Lung microvascular endothelial cell (primary cell): Measurements from ENCODE around the gene PLPP3. TPM values are rescaled to one million over a fixed set of nuclear protein-coding genes. Genes with fewer than 3 reads are reported as not detected.
A peak's percentile ranks its signal among the peaks of the same experiment; 100 is the strongest.

Experiments
- DNase-seq, 2 donors: peaks; one replicate each; pipeline versions ENCODE4 v3.0.0 to v3.0.0-alpha.2; 2010; ENCODE audit warnings: low read depth in 2 of 2
- total RNA-seq: library from RNA; depleted of rRNA; stranded (reverse); fragments of >200 nt; gene quantifications from 2 replicates; pipeline ENCODE4 v1.2.1, GENCODE V29; 2014

The PLPP3 gene
- total RNA-seq, 1 donor from 2014 or later: 58.1 TPM

DNA sequence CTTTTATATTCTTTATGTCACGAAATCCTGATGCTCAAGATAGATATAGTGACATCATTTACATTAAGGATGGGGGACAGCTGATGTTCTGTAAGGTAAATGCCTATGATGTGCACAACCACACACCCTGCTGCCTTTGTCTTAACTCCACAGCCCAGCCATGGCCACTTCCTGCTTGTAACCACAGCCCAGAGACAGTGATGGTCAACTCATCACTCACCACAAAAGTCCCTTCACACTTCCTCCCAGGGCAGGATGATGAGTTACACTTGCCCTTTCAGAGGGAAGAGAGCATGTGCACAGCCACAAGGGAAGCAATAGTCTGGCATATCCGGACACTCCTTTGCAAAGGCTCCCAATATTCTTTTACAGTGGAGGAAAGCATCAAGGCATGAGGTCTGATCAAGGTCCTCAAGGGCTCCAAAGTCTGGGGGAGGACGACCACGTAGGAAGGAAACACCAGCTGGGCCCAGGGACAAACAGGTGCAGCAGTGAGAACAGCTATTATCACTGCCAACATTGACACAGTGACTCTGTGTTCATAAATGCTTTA lies 53.8 kb downstream of the PLPP3 start:
- DNase-seq: peak; percentile 72 to 73

DNA sequence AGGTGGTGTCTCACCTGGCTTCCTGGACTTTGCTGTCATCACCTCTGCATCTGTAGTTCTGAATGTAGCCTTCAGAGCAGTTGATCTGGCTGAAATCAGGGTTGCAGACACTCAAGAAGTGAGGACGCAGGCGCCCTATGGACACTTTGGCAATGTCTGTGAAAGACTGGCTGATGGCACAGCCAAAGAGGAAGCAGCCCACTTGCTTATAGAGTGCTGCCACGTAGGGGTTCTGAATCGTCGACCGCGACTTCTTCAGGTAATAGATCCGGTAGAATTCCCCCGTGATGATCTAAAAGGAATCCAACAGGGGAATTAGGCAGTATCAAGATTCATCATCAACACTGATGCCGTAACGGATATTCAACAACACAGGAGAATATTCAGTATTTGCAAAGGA lies 55.1 kb downstream of the PLPP3 start:
- no peak for DNase-seq

DNA sequence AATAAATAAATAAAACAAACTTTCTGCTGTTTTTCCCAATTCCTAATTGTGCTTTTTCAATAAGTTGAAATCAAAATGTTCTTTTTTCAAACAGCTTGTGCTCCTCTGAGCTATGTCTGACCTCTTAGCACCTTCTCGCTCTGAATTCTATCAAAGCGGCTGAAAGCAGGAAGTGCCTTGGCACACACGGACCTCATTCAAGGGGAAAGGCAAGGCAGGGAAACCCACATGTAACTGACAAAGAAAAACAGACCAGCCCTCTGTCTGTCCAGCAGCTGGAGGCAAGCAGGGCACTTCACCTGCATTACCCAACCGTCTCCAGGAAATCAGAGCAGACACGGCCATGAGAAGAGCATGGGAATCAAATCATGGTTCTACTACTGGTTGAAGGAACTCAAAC lies 56.7 kb downstream of the PLPP3 start:
- DNase-seq: peak; percentile 70 to 75

DNA sequence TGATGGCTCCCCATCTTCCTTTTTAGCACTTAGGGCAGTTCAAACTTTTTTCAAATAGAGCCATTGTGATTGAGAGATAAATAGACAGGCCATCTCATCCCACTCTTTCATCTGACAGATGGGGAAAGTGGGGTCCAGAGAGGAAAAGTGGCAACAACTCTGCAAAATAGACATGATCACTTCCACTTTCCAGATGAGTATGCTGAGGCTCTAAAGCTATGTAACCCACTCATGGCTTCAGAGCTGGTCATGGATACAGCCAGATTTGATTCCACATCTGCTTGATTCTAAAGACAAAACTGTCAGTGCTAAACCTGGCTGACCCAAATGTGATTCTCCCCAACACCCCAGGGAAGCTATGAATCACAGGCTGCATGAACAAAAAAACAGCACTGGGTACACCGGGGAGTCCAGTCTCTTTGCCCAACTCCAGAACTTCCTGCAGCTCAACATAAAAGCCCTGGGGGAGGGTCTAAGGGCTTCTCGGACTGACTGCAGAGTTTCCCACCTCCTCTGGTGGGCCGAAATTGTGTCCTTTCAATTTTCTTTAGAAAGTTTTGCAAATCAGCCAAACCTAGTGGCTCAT lies 59.3 kb downstream of the PLPP3 start:
- DNase-seq: no peak

DNA sequence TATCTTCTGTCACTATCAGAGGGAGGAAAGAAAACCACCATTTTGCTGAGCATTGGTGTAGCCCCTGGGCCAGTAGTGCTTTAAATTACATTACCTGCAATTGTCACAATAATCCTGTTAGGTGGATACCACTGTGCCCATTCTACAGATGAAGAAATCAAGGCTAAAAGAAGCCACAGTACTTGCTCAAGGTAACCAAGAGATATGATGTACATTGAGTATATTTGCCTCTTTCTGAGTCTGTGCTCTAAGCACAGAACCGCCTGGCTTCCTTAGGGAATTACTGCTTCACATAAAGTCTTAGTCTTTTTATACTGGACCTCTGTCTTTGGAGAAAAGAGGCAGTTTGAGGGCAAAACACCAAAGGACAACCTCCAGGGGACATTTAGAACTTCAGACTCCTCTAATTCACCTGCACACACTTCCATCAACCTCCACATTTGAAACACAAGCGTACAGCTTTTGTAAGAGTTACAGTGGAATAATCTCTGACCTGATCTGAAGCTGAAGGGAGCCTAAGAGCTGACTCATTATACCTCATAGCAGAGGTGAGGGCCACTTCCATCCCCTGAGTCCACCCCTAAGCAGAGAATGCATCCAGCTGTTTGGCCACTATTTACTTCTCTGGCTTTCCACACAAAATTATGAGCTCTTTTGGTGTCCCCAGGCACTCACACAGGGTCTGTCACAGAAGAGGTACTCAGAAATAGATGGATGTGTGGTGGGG lies 61.8 kb downstream of the PLPP3 start:
- DNase-seq: no peak

DNA sequence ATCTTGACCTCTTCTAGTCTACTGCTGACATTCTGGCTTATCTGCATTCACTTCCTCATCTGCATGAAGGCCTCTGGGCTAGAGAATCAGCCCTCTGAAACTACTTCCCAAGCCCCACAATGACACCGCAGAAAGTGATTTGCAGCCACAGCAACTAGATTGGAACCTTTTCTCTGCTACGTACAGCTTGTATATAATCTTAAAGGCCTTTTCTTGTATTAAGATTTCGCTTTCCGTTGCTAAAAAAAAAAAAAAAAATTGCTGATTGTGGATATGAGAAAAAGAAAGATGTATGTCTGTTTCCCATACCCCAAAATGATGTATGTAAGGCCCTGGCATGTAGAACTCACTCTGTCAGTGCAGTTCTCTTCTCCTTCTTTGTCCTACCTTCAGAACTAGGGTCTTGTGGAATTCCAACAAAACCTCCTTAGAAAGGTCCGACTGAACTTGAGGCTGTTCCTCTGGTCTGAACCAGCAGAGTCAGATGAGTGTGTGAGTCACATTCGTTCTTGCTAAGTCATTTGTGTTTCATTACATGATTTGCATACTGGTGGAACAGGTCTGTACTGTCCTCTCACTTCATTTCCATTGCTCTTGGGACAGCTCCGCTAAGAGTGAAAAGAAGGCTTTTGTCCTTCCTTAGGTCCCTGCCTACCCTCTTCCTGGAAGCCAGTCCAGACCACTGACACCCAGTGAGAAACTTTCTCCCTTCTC lies 62.7 kb downstream of the PLPP3 start:
- DNase-seq: peak in 1 of 2 donors; percentile 74

DNA sequence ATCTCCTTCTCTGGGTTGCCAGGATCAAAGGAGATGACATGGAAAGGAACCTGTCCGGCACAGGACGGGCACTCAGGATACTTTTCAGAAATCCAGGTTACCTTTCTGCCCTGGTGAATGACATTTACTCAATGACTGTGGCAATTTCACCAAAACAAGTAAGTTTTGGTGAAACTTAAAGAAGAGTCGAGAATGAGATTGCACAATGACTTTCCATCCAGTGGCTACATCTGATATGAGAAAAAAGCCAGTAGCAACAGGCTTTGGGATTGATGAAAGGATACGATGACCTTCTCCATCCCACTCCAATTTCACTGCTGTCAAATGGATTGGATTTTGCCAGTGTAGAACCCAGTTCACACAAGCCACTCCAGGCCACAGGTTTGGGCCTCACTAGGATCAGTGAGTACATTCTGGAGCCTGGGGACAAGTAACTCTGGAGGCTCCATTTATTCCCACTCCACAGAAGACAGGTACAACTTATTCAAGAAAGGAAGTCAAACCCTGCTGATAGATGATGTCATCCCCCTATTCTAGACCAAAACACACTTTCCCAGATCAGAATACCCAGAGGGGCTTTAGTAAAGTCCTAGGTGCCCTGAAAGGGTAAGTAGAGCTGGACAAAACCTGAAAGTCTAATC lies 63.3 kb downstream of the PLPP3 start:
- no peak for DNase-seq

DNA sequence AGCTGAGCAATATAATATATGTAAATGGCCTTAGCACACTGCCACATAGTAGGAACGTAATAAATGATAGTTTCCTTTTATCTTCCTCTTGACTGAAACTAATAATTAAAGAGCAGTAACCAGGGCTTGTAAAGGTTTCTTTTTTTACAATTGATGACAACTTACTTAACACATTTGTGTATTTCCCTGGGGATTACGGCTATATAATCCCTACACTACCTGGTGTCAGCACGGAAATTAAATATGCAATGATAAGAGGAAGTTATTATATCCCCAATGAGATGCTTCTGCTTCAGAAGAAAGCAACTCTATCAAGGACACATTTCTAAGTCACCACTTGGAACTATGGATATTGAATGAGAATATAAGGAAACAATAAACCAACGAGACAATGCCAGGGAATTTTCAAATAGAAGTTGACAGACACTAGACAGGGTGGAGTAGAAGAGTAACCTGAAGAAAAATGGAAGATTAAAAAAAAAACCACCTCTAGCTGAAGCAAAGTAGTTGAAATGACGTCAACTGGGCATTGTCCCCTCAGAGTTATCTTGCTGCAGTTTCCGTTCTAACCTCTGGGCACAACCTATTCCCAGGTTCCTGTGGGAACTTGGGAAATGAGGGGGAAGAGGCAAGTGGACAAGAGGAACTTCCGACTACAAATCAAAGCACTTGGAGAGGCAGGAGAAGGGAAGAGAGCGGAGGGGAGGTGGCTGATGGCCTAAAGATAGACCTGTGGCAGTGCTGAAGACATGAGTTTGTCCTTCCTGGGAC lies 66.5 kb downstream of the PLPP3 start:
- DNase-seq: peak; percentile 32 to 78

DNA sequence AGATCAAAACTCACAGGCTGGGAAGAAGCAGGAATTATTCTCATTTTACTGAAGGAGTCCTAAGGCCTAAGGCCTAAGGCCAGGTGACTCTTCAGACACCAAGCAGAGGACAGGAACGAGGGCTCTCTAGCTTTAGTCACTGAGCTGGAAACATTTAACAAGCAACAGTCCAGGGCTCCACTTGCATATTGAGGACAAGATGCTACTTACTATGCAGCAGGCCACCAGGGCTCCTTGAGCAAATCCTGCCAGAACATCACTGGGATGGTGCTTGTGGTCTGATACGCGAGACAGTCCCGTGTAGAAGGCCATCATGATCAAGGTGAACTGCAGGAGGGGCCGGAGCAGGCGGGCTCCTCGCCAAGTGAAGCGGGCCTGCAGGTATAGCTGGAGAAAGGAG lies 67.6 kb downstream of the PLPP3 start:
- DNase-seq: no peak

DNA sequence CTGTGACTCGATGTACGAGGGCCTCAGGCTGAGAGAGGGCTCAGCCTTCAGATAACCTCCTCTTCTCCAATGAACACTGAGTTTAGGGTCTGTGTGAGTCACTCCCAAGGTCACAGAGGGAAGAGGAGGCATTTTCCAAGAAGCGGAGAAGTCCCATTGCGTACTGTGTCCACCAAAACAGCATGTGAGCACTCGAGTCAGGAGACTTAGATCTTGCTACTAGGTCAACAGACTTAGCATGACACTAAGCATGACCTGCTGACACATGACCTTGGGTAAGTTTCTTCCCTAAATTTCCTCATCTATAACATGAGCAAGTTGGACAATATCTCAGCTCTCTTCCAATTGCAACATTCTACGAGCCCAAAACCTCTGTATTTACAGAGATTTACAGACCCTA lies 68.0 kb downstream of the PLPP3 start:
- no peak for DNase-seq

DNA sequence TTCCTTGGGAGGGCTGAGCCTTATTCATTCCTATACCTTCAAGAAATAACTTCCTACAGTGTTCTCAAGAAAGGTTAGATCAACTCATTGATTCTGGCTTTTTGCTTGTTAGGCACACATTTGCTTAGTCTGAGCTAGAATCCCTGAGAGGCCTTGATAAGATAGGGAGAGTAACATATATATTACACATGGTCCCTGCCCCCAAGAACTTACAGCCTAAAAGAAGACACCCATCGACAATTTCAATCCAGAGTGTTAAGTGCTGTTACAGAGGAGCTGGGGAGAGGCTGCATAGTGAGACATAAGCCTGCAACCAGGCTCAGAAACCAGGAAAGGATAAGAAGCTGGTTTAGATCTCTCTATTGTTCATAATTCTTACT lies 68.7 kb downstream of the PLPP3 start:
- no peak for DNase-seq

DNA sequence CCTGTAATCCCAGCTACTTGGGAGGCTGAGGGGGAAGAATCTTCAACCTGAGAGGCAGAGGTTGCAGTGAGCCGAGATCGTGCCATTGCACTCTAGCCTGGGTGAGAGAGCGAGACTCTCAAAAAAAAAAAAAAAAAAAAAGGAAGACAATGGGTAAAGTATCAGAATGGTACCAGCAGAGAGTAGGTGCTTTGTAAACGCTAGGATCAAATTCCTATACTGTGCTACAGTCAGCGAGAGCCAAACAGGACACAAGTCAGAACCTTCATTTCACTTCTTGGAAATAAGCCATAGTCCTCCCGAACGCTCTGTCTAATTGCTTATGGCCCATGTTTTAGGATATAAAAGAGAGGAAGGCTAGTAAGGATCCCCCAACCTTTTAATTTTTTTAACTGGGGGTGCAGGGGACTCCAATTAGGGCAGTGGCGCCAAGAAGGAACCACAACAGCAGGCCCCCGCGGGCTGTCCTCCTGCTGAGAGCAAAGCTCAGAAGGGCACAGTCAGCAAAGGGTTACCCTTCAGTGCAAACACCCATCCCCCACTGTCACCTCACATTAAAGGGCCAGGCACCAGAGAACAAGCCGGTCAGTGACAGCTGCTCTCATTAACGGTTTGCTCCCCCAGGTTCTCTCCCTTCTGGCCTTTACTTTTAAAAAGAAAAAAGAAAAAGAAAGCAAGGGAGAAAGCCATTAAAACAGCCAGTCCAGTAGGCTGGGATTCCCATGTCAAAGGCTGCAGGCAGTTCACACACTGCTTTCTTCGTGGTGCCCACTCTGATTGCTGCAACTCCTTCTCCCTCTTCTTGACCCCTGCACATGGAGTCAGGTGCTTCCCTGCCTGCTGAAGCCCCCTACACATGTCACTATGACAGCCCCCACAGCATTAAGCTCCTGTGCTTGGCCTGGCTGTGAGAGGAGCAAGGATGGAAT lies 69.4 kb downstream of the PLPP3 start:
- DNase-seq: no peak

DNA sequence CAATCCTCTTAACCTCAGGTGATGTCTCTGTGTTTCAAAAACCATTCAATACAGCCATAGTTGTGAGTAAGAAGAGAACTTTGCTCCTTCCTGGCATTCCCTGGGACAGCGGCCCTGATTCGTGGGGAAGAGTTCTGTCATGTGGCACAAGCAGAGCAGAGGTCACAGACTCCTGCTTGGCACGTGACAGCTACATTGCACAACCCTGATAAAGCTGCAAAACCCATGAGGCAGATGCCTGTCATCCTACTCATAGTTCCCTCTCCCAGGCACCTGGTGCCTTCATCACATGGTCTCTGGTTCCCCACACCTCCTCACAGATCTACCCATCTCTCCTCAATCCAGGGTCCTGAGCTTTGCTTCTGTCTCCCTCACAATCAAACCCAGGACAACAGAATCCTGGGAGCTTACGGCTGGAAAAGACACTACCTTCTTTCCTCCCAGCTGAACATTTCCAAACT lies 70.8 kb downstream of the PLPP3 start:
- DNase-seq: peak in 1 of 2 donors; percentile 50

DNA sequence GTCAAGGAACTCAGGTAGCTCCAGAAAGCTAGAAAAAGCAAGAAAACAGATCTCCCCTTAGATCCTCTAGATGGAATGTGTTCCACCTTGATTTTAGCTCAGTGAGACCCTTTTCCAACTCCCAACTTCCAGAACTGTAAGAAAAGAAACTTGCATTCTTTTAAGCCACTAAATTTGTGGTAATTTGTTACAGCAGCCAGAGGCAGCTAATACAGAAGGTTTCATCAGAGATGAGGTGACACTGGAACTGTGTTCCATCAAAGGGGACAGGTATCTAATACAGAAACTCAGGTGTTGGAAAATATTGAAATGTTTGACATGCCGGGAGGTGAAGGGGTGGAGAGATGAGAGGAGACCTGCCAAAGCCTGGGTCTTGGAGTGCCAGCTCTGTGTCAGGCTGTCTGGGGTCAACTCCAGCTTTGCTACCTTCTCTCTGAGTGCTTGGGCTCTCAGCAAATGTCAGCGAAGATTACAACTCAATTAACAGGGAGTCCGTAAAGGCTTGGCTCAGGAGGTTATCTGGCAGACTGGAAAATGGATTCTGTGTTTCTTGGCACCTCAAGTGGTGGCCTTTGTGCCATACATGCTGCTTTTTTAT lies 71.3 kb downstream of the PLPP3 start:
- no peak for DNase-seq

DNA sequence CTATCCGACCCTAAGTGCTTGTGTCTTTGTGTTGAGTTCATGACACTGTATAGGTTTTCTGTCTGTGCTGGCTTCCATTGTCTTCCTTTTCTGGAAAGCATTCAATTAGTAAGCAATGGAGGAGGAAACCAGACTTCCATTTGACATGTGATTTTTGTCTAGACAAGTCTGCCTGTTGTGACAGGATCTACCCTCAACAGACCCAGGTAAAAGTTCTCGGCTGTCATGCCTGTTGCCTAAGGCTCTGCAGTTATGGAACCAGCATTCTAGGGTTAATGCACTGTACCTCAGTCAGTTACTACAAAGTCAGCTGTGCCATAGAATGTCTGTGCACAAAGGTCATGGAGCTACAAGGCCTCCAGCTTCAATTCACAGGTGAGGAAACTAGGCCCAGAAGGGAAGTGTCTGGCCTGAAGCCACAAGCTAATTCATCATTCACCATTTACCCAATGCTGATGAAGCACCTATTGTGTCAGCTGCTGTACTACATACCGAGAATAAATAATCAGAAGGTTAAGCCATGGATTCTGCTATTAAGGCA lies 72.3 kb downstream of the PLPP3 start:
- peak; percentile 67 to 72 for DNase-seq

DNA sequence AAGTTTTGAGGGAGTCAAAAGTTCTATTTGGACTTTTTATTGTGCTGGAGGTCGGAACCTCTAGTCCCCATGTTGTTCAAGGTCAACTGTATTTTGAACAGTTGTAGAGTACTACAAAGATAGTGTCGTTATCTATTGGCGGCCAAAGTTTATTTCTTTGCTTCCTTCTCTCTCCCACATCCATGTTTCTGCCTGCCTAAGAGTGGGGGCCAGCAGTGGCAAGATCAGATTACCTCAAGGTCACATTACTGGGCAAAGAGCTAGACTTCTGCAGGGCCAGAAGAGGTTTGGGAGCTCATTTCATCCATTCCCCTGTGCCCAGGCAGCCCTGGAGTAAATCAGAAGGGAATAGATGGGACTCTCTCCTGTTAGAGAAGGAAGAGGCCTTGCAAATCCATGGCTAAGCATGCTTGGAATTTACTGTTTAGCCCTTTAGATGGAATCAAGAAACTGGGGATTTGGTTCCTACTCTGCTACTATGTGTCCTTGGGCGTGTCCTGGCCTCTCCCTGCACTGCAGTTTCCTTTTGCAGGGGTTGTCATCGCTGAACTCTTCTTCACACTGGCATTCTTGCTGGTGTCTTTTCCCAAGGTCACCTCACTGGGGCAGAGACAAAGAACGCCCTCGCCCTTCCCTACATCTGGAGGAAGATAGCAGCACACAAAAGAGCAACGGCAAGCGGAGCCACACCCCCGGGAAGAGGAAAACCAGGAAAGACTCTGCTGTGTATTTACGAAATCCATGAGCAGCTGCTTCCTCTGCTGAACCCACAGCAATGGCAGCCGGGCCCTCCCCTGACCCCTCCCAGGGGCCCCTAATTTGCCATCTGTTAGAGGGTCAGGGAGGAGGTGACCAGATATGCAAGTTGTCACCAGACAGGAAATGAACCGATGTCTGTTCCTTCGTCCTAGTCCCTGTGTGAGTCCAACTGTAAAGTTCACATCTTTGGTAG lies 73.3 kb downstream of the PLPP3 start:
- DNase-seq: peak; percentile 84 to 89

DNA sequence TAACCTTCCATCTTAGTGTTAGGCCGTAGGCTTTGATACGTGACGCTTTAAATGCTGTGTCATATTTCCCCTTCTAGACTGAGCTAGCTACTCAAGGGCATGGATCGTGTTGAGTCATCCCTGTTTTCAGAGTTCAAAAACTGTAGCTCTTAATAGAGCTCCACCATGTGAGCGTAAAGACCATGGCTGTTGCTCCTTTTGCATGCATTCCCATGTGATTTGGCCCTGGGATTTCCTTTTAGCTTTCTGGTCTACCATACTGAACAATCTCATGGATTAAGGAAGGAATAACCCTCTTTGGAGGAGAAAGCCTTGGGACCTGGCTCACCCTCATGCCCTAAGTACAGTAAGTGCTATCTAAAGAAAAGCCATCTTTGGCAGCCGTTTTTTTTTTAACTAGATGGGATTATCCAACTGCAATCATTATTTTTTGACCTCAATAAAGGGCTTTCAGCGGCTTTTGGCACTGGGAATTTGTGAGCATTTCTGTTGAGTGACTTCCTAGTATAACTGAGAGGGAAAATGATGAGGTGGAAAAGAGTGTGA lies 76.6 kb downstream of the PLPP3 start:
- peak; percentile 17 to 92 for DNase-seq

DNA sequence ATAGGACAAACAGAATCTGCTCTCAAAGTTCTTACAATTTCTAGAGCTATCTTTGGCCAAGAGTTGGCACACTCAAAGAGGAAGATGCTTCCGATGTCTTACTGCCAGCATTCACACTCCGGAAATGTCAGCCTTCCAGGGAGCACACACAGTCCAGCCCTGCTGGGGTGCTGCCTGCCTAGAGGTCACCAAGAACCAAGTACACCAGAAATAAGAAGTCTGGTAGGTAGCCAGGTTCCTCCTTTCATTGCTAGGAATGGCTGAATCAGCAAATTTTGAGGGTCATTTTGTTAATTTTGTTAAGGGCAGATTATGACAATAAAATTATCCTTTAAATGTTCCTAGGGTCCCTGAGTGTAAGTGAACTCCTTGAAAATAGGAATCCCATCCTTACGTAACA lies 77.5 kb downstream of the PLPP3 start:
- no peak for DNase-seq
